CD4-positive, alpha-beta T cell (primary cell): ENCODE results near the gene SLC35B3. TPM values are rescaled to one million over a fixed set of nuclear protein-coding genes. Genes with fewer than 3 reads are reported as not detected.
"Not testable (repeated sequence)": the region's sequence is repeated elsewhere in the genome, so short reads cannot be mapped to it uniquely, and the experiment has no call there.

Experiments used
- ATAC-seq: fragments of 200-7000 bp; cut with Tn5 transposase; one replicate; pipeline ENCODE4 v1.10.0; 2022; ENCODE audit warnings: mild to moderate bottlenecking; ENCODE audit not compliant: poor library complexity
- CTCF ChIA-PET: fragments of 350-600 bp; sonication (Branson Sonifier 250); formaldehyde crosslinking; loops from one replicate; lab custom pipeline; 2021; ENCODE audit warnings: antibody characterized with exemption, inconsistent platforms; lab: Charles Lee
- POLR2A ChIA-PET: fragments of 350-600 bp; sonication (Branson Sonifier 250); formaldehyde crosslinking; loops from one replicate; lab custom pipeline; 2021; ENCODE audit warnings: antibody characterized with exemption, inconsistent platforms; lab: Charles Lee
- DNase-seq, 14 experiments: peaks; one replicate each; pipeline ENCODE4 v3.0.0-alpha.2; 2013 to 2020; ENCODE audit warnings: mixed read lengths in 2 of 14
- H3K27ac ChIP-seq, 2 donors: one replicate each; pipeline versions ENCODE4 v1.5.1 to v1.7.0; 2013; ENCODE audit warnings: low read length in 2 of 2, low read depth in 1 of 2, mild to moderate bottlenecking in 1 of 2
- H3K27me3 ChIP-seq, 2 experiments: 1 replicate in 1 of 2; 2 replicates in 1 of 2; pipeline versions ENCODE4 v1.6.1 to v1.7.0; 2013; ENCODE audit warnings: low read length in 2 of 2, control low read depth in 1 of 2, mild to moderate bottlenecking in 1 of 2, moderate library complexity in 1 of 2; ENCODE audit not compliant: insufficient read depth in 2 of 2, control insufficient read depth in 1 of 2
- H3K36me3 ChIP-seq: one replicate; pipeline ENCODE4 v1.6.1; 2013; ENCODE audit warnings: low read length, control low read depth; ENCODE audit not compliant: insufficient read depth
- H3K4me1 ChIP-seq: one replicate; pipeline ENCODE4 v1.6.1; 2013; ENCODE audit warnings: low read length, control low read depth; ENCODE audit not compliant: insufficient read depth
- H3K4me3 ChIP-seq: one replicate; pipeline ENCODE4 v1.5.1; 2013; ENCODE audit warnings: mild to moderate bottlenecking, low read length, moderate library complexity
- H3K9me3 ChIP-seq, 2 experiments: 1 replicate in 1 of 2; 2 replicates in 1 of 2; pipeline versions ENCODE4 v1.6.1 to v1.7.0; 2013; ENCODE audit warnings: low read length in 2 of 2, mild to moderate bottlenecking in 2 of 2, control low read depth in 1 of 2, moderate library complexity in 1 of 2; ENCODE audit not compliant: control insufficient read depth in 1 of 2, insufficient read depth in 1 of 2
- H3K27ac Mint-ChIP-seq: one replicate; pipeline ENCODE4 v1.8.0; 2020; ENCODE audit warnings: mixed read lengths
- H3K27me3 Mint-ChIP-seq: one replicate; pipeline ENCODE4 v1.8.0; 2021; ENCODE audit warnings: mixed read lengths
- H3K36me3 Mint-ChIP-seq: one replicate; pipeline ENCODE4 v1.8.0; 2021; ENCODE audit warnings: low read depth, mixed read lengths
- H3K4me1 Mint-ChIP-seq: one replicate; pipeline ENCODE4 v1.8.0; 2021; ENCODE audit warnings: low read depth, mixed read lengths
- H3K4me3 Mint-ChIP-seq: one replicate; pipeline ENCODE4 v1.8.0; 2020; ENCODE audit warnings: mild to moderate bottlenecking, mixed read lengths
- H3K9me3 Mint-ChIP-seq: one replicate; pipeline ENCODE4 v1.8.0; 2020; ENCODE audit warnings: mixed read lengths
- intact Hi-C, 2 experiments: fragments of 100-400 bp; cut with DNase I in 1 of 2; cut with micrococcal nuclease in 1 of 2; formaldehyde crosslinking; loops; one replicate each; pipeline versions ENCODE4 v1.15.1 to v1.9.0; 2023 to 2025; cut with DNase I, micrococcal nuclease
- total RNA-seq, 174 experiments: library from RNA in 2 of 174; stranded (reverse) in 2 of 174; gene quantifications; one replicate each; pipeline ENCODE4 v1.2.3 and lab custom pipeline; 2021 to 2026
- TF ChIP-seq, protein P1 (sequence below): fragments of 200-600 bp; IDR thresholded peaks from one replicate; pipeline ENCODE4 v1.8.0; 2022; ENCODE audit warnings: antibody characterized with exemption, mild to moderate bottlenecking

The SLC35B3 gene
- total RNA-seq, 2 experiments from 2014 or later = 2.4 TPM

DNA sequence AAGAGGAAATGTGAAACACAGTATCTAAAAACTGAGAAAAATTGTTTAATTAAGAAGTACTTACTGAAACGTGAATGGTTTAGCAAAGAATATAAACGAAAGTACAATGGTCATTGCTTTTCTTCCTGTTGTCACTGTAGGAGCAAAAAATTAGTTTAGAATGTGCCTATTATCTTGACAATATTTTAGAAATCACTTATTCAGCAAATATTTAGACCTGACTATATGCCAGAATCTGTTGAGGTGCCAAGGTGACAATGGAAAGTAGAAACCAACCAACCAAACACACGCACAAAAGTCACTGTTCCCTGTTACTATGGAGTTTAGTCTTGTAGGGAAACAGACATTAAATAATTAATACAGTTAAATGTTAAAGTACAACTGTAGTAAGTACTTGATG, 20.5 kb downstream of the SLC35B3 start:
- no peaks in the 10 kb centered on the region for H3K4me1 Mint-ChIP-seq
- H3K27ac ChIP-seq = no peak overlapping the region
- no peaks in the 10 kb centered on the region for H3K27me3 ChIP-seq
- H3K4me3 Mint-ChIP-seq = no peak overlapping the region
- CTCF ChIA-PET = no interaction called here
- no peak for DNase-seq
- H3K4me3 ChIP-seq = no peak overlapping the region
- TF ChIP-seq, protein P1, sequence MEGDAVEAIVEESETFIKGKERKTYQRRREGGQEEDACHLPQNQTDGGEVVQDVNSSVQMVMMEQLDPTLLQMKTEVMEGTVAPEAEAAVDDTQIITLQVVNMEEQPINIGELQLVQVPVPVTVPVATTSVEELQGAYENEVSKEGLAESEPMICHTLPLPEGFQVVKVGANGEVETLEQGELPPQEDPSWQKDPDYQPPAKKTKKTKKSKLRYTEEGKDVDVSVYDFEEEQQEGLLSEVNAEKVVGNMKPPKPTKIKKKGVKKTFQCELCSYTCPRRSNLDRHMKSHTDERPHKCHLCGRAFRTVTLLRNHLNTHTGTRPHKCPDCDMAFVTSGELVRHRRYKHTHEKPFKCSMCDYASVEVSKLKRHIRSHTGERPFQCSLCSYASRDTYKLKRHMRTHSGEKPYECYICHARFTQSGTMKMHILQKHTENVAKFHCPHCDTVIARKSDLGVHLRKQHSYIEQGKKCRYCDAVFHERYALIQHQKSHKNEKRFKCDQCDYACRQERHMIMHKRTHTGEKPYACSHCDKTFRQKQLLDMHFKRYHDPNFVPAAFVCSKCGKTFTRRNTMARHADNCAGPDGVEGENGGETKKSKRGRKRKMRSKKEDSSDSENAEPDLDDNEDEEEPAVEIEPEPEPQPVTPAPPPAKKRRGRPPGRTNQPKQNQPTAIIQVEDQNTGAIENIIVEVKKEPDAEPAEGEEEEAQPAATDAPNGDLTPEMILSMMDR = no peak
- POLR2A ChIA-PET = no interaction called here
- H3K36me3 ChIP-seq = peaks cover 57% of the 10 kb centered on the region
- no peak for ATAC-seq
- intact Hi-C loops = loop anchor here in 1 of 2 experiments (5.0 kb wide), 1 partner anchor 37 kb away; no protein-coding TSS in a partner anchor
- H3K27ac Mint-ChIP-seq = no peak overlapping the region
- no peaks in the 10 kb centered on the region for H3K9me3 Mint-ChIP-seq
- no peaks in the 10 kb centered on the region for H3K9me3 ChIP-seq
- H3K36me3 Mint-ChIP-seq = peaks cover 97% of the 10 kb centered on the region
- H3K27me3 Mint-ChIP-seq = no peaks in the 10 kb centered on the region
- no peaks in the 10 kb centered on the region for H3K4me1 ChIP-seq

DNA sequence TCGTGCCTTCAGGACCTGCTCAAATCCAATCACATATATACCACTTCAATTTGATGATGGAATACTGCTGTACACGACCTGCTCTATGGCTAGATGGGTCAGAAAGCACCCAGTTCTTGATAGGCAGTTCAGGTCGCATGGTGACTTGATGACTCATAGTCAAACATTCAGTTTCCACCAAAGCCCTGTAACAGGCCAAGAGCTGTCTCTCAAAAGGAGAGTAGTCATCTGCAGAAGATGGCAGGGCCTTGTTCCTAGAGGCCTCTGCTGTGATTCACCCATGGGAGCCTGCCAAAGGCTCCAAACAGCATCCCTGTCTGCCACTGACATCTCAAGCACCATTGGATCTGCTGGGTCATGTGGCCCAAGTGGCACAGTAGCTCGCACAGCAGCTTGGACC, 29.4 kb downstream of the SLC35B3 start:
- not testable (repeated sequence) for H3K27me3 Mint-ChIP-seq, DNase-seq
- peaks cover 51% of the 10 kb centered on the region for H3K36me3 Mint-ChIP-seq

DNA sequence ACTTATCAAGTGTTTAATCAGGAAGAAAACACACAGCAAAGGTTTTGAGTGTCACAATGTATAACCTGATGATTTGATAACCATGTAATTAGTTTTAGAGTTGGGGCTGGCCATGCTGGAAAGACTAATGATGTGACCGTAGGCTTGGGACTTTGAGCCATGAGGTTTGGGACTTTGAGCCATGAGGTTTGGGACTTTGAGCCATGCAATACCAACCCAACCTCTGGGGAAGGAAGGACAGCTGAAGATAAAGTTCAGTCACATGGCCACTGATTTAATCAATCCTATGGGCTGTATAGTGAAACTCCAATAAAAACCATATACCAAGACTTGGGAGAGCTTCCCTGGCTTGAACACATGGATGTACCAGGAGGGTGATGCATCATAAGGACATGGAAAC, 32.8 kb downstream of the SLC35B3 start:
- TF ChIP-seq, protein P1 = no peak
- H3K4me3 ChIP-seq = no peak overlapping the region
- intact Hi-C loops = no loop called here
- no peaks in the 10 kb centered on the region for H3K9me3 ChIP-seq
- DNase-seq (no peak), ATAC-seq (no peak)
- Mint-ChIP-seq H3K9me3 (peaks cover under 1% of the 10 kb centered on the region), H3K4me1 (no peaks in the 10 kb centered on the region), H3K4me3 (no peak overlapping the region), H3K36me3 (peaks cover 18% of the 10 kb centered on the region), H3K27me3 (no peaks in the 10 kb centered on the region), H3K27ac (no peak overlapping the region)
- POLR2A ChIA-PET = no interaction called here
- no peaks in the 10 kb centered on the region for H3K36me3 ChIP-seq
- CTCF ChIA-PET = no interaction called here
- H3K27me3 ChIP-seq = no peaks in the 10 kb centered on the region
- no peak overlapping the region for H3K27ac ChIP-seq
- no peaks in the 10 kb centered on the region for H3K4me1 ChIP-seq

More for the DNA sequence above, 29.4 kb downstream of the SLC35B3 start:
- H3K9me3 ChIP-seq, intact Hi-C loops, H3K4me3 ChIP-seq, H3K27ac ChIP-seq, H3K27ac Mint-ChIP-seq, ATAC-seq, H3K36me3 ChIP-seq, POLR2A ChIA-PET, H3K27me3 ChIP-seq, CTCF ChIA-PET, H3K4me1 ChIP-seq, H3K4me3 Mint-ChIP-seq, H3K9me3 Mint-ChIP-seq, H3K4me1 Mint-ChIP-seq: not testable (repeated sequence)

DNA sequence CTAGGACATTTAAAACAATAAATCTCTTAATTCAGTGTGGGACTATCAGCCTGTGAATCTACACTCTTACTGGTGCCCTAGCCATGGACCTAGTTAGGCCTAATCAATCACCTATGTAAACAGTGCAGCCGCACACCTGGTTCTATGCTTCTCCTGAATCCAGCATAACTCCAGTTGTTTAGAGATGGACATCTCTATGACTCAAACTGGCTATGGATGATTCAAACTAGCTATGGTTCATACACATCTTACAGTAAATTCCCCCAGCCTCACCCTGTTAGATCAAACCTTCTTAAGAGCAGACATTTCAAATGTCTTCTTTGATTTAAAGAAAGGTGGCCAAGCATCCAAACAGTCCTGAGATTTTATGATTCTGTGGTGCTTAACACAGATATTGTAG, 34.7 kb downstream of the SLC35B3 start:
- no peak overlapping the region for H3K27ac ChIP-seq
- no peaks in the 10 kb centered on the region for H3K27me3 Mint-ChIP-seq
- H3K9me3 Mint-ChIP-seq = no peaks in the 10 kb centered on the region
- H3K36me3 ChIP-seq = no peaks in the 10 kb centered on the region
- H3K27me3 ChIP-seq = no peaks in the 10 kb centered on the region
- H3K27ac Mint-ChIP-seq = no peak overlapping the region
- intact Hi-C loops = no loop called here
- no peak for DNase-seq
- H3K4me1 ChIP-seq = no peaks in the 10 kb centered on the region
- H3K4me3 ChIP-seq = no peak overlapping the region
- H3K4me1 Mint-ChIP-seq = no peaks in the 10 kb centered on the region
- ATAC-seq = no peak
- ChIA-PET POLR2A (no interaction called here), CTCF (no interaction called here)
- no peak overlapping the region for H3K4me3 Mint-ChIP-seq
- no peaks in the 10 kb centered on the region for H3K9me3 ChIP-seq
- TF ChIP-seq, protein P1 = no peak
- peaks cover 5% of the 10 kb centered on the region for H3K36me3 Mint-ChIP-seq
